K562 (cell line): ENCODE results near the gene B9D2. TPM values are rescaled to one million over a fixed set of nuclear protein-coding genes. Genes with fewer than 3 reads are reported as not detected.

Source experiments
- HBP1 ChIP-seq: fragments of 450-650 bp; formaldehyde crosslinking; IDR thresholded peaks from 2 replicates; pipeline ENCODE4 v1.4.0; 2022; ENCODE audit warnings: missing genetic modification characterization
- HMG20A ChIP-seq: fragments of 450-650 bp; formaldehyde crosslinking; conservative IDR thresholded peaks from 2 replicates; pipeline ENCODE4 v1.4.0; 2020; ENCODE audit warnings: mild to moderate bottlenecking, mixed read lengths
- MBD1 ChIP-seq: fragments of 250-450 bp; sonication (Bioruptor Pico); IDR thresholded peaks from 2 replicates; pipeline ENCODE4 v1.8.0; 2022; ENCODE audit warnings: inconsistent platforms
- MGA ChIP-seq: fragments of 450-650 bp; IDR thresholded peaks from 2 replicates; pipeline ENCODE4 v1.6.1; 2016; ENCODE audit warnings: mild to moderate bottlenecking, moderate library complexity
- SMAD4 ChIP-seq: fragments of 250-450 bp; sonication (Bioruptor Pico); conservative IDR thresholded peaks from 2 replicates; pipeline ENCODE4 v1.8.0; 2021; ENCODE audit warnings: inconsistent platforms, mild to moderate bottlenecking, moderate library complexity
- ZBED1 ChIP-seq: IDR thresholded peaks from 2 replicates; pipeline ENCODE4 v1.6.1; 2014
- ZFP1 ChIP-seq: fragments of 450-650 bp; formaldehyde crosslinking; IDR thresholded peaks from 2 replicates; pipeline ENCODE4 v1.4.0; 2020; ENCODE audit warnings: mild to moderate bottlenecking, mixed read lengths
- ZNF184 ChIP-seq: sonication (generic); formaldehyde crosslinking; IDR thresholded peaks from 2 replicates; pipeline ENCODE4 v1.5.0; 2020; ENCODE audit warnings: missing genetic modification reagents
- polyA plus RNA-seq, 8 experiments: library from polyadenylated mRNA; depleted of rRNA in 4 of 8; stranded (reverse) in 5 of 8; unstranded in 3 of 8; fragments of >200 nt; fragmentation: Nextera tagmentation in 2 of 8; fragmentation: Illumina TruSeq in 1 of 8; extraction: Ambion mirVana in 2 of 8; extraction: Trizol in 1 of 8; gene quantifications; 2 replicates each; pipeline versions ENCODE4 v1.2.1 to v1.2.3, GENCODE V29; 2011 to 2014; ENCODE audit warnings: inconsistent platforms in 1 of 8, missing spikeins in 1 of 8
- total RNA-seq, 7 experiments: library from RNA; depleted of rRNA in 6 of 7; stranded (reverse); fragments of >200 nt in 6 of 7; fragmentation: Illumina TruSeq in 2 of 7; extraction: Trizol in 2 of 7; gene quantifications; 2 replicates each; pipeline versions ENCODE4 v1.2.1 to v1.2.3, GENCODE V29; 2011 to 2021; ENCODE audit warnings: low replicate concordance in 1 of 7

B9D2 gene
- total and polyA plus RNA-seq, 9 of the 15 experiments (the other 6 are each of a cell fraction or from before 2014, with no cell fraction given) = 0.83 to 6.9 (median 2.8) TPM

- TF ChIP-seq MGA = no peak
- no peak for TF ChIP-seq ZFP1
- TF ChIP-seq MBD1 = no peak
- no peak for TF ChIP-seq HBP1 (CRISPR knock-in tag)
- no peak for TF ChIP-seq HMG20A (CRISPR knock-in tag)
- TF ChIP-seq ZBED1 = peak; percentile 55
- peak; percentile 55 for TF ChIP-seq SMAD4 (CRISPR knock-in tag)
- no peak for TF ChIP-seq ZNF184 (CRISPR knock-in tag)
Measured at GRCh38 chr19:41323430-41324125, 40.4 kb downstream of the B9D2 start (continued).
